Measurements from ENCODE around the gene CYB5R3.
A peak's percentile ranks its signal among the peaks of the same experiment; 100 is the strongest.
"Not testable (repeated sequence)": the region's sequence is repeated elsewhere in the genome, so short reads cannot be mapped to it uniquely, and the experiment has no call there.

The CYB5R3 gene

GRCh38 chr22:42670921-42671709, 21.9 kb upstream of the CYB5R3 start:
- Mint-ChIP-seq H3K9me3 (no peaks in the 10 kb centered on the region), H3K27me3 (ENCODE audit: low read depth) (peaks cover 10% of the 10 kb centered on the region), H3K4me3 (no peak overlapping the region), H3K4me1 (peaks cover 10% of the 10 kb centered on the region), H3K27ac (peak overlapping the region in 1 of 3 experiments; percentile 53), H3K36me3 (ENCODE audit: low read depth) (no peaks in the 10 kb centered on the region)
- no peak for TF ChIP-seq CTCF (IDR thresholded peaks at IDR 0.05; ENCODE audit: unreplicated experiment in 3 of 3)

- Mint-ChIP-seq H3K4me3 (no peak overlapping the region), H3K4me1 (peaks cover 6% of the 10 kb centered on the region), H3K36me3 (ENCODE audit: low read depth) (no peaks in the 10 kb centered on the region), H3K27ac (peak overlapping the region in 1 of 3 experiments; percentile 28), H3K27me3 (ENCODE audit: low read depth) (peaks cover 17% of the 10 kb centered on the region), H3K9me3 (no peaks in the 10 kb centered on the region)
- TF ChIP-seq CTCF (IDR thresholded peaks at IDR 0.05; ENCODE audit: unreplicated experiment in 3 of 3), result no peak
These were observed 20.9 kb upstream of the CYB5R3 start for GRCh38 chr22:42670046-42670445.

GRCh38 chr22:42666393-42666792, 17.2 kb upstream of the CYB5R3 start:
- H3K4me1 Mint-ChIP-seq; H3K27ac Mint-ChIP-seq; H3K4me3 Mint-ChIP-seq; H3K9me3 Mint-ChIP-seq; H3K36me3 Mint-ChIP-seq (ENCODE audit: low read depth): not testable (repeated sequence)
- peaks cover 26% of the 10 kb centered on the region for H3K27me3 Mint-ChIP-seq (ENCODE audit: low read depth)

GRCh38 chr22:42664976-42665831, 16.0 kb upstream of the CYB5R3 start:
- Mint-ChIP-seq H3K27ac (no peak overlapping the region), H3K4me3 (no peak overlapping the region), H3K36me3 (ENCODE audit: low read depth) (no peaks in the 10 kb centered on the region), H3K4me1 (no peaks in the 10 kb centered on the region), H3K9me3 (no peaks in the 10 kb centered on the region), H3K27me3 (ENCODE audit: low read depth) (peaks cover 26% of the 10 kb centered on the region)
- no peak for TF ChIP-seq CTCF (IDR thresholded peaks at IDR 0.05; ENCODE audit: unreplicated experiment in 3 of 3)

- no peaks in the 10 kb centered on the region for H3K36me3 Mint-ChIP-seq (ENCODE audit: low read depth)
- no peaks in the 10 kb centered on the region for H3K9me3 Mint-ChIP-seq
- H3K27ac Mint-ChIP-seq, result no peak overlapping the region
- H3K4me1 Mint-ChIP-seq, result no peaks in the 10 kb centered on the region
- peaks cover 19% of the 10 kb centered on the region for H3K27me3 Mint-ChIP-seq (ENCODE audit: low read depth)
- H3K4me3 Mint-ChIP-seq, result peak overlapping the region; percentile 40 to 66 (median 56)
- peak; percentile 86 to 90 (median 89) for TF ChIP-seq CTCF (IDR thresholded peaks at IDR 0.05; ENCODE audit: unreplicated experiment in 3 of 3)
These were observed 13.0 kb upstream of the CYB5R3 start for GRCh38 chr22:42661985-42662831.

GRCh38 chr22:42656578-42656977, 7.4 kb upstream of the CYB5R3 start:
- Mint-ChIP-seq H3K4me3 (no peak overlapping the region), H3K9me3 (no peaks in the 10 kb centered on the region), H3K36me3 (ENCODE audit: low read depth) (no peaks in the 10 kb centered on the region), H3K27me3 (ENCODE audit: low read depth) (peaks cover 5% of the 10 kb centered on the region), H3K27ac (no peak overlapping the region), H3K4me1 (no peaks in the 10 kb centered on the region)
- TF ChIP-seq CTCF (IDR thresholded peaks at IDR 0.05; ENCODE audit: unreplicated experiment in 3 of 3), result no peak

Data from nephron (organoid).